ENCODE measurements around the gene SLC35G2.
"Not testable (repeated sequence)": the region's sequence is repeated elsewhere in the genome, so short reads cannot be mapped to it uniquely, and the experiment has no call there.

SLC35G2 gene

GRCh38 chr3:136789976-136790375 lies 28.9 kb upstream of the SLC35G2 start:
- TF ChIP-seq, protein P1, sequence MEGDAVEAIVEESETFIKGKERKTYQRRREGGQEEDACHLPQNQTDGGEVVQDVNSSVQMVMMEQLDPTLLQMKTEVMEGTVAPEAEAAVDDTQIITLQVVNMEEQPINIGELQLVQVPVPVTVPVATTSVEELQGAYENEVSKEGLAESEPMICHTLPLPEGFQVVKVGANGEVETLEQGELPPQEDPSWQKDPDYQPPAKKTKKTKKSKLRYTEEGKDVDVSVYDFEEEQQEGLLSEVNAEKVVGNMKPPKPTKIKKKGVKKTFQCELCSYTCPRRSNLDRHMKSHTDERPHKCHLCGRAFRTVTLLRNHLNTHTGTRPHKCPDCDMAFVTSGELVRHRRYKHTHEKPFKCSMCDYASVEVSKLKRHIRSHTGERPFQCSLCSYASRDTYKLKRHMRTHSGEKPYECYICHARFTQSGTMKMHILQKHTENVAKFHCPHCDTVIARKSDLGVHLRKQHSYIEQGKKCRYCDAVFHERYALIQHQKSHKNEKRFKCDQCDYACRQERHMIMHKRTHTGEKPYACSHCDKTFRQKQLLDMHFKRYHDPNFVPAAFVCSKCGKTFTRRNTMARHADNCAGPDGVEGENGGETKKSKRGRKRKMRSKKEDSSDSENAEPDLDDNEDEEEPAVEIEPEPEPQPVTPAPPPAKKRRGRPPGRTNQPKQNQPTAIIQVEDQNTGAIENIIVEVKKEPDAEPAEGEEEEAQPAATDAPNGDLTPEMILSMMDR (IDR thresholded peaks at IDR 0.05; ENCODE audit: insufficient read depth, low read depth, low read length, missing control alignments) = no peak
- H3K4me3 ChIP-seq (ENCODE audit: low read length) = no peak overlapping the region
- no peak for DNase-seq (ENCODE audit: low read depth)

DNA sequence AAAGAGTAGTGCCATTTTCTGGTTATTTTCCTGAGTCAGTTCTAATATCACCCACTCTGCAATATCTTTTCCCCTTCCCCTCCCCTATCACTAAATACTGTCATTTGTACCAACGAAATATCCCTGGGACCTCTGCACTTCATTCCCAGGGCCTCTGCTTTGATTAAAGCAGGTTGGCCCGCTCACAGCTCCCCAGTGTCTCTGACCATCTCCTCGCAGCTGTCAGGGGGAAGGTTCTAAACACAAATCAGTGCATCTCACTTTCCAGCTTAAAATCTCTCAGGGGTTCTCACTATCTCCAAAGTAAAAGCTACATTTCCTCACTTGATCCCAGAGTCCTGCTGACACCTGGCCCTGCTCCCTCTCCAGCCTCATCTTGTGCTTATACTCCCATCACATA lies 28.1 kb upstream of the SLC35G2 start:
- TF ChIP-seq, protein P1 (IDR thresholded peaks at IDR 0.05; ENCODE audit: insufficient read depth, low read depth, low read length, missing control alignments) = no peak
- DNase-seq (ENCODE audit: low read depth) = no peak
- no peak overlapping the region for H3K4me3 ChIP-seq (ENCODE audit: low read length)

- TF ChIP-seq, protein P1 (IDR thresholded peaks at IDR 0.05; ENCODE audit: insufficient read depth, low read depth, low read length, missing control alignments) = no peak
- H3K4me3 ChIP-seq (ENCODE audit: low read length) = no peak overlapping the region
- no peak for DNase-seq (ENCODE audit: low read depth)
Measured at GRCh38 chr3:136792556-136793330, 26.2 kb upstream of the SLC35G2 start.

DNA sequence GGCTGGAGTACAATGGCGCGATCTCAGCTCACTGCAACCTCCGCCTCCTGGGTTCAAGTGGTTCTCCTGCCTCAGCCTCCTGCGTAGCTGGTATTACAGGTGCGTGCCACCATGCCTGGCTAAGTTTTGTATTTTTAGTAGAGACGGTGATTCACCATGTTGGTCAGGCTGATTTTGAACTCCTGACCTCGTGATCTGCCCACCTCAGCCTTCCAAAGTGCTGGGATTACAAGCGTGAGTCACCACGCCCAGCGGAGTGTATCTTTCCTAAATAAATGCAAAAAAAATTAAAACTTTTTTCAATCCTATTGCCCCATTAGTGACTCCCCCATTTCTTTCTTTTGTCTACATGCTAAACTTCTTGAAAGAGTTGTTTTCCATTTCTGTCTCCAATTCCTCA lies 17.8 kb upstream of the SLC35G2 start:
- H3K4me3 ChIP-seq (ENCODE audit: low read length); DNase-seq (ENCODE audit: low read depth): not testable (repeated sequence)

GRCh38 chr3:136802481-136802996 lies 16.4 kb upstream of the SLC35G2 start:
- no peak overlapping the region for H3K4me3 ChIP-seq (ENCODE audit: low read length)
- TF ChIP-seq, protein P1 (IDR thresholded peaks at IDR 0.05; ENCODE audit: insufficient read depth, low read depth, low read length, missing control alignments) = no peak
- peak; percentile 32 for DNase-seq (ENCODE audit: low read depth)

DNA sequence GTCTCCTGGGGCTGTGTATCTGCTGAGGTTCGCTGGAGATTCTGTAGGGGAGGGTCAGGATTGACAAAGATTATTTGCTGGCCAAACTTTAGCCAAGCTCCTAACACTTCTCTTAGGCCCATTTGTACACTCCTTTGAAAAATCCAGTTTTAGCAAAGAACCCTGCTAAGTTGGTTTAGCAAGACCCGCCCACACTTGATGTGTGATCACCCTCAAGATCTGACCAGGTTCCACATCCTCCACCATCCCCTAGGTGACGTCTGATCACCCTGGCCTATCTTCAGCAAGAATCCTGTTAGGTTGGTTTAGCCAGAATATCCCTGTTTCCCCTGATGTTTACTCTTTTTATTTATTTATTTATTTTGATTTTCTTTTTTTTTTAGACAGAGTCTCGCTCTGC lies 14.8 kb upstream of the SLC35G2 start:
- no peak overlapping the region for H3K4me3 ChIP-seq (ENCODE audit: low read length)
- no peak for DNase-seq (ENCODE audit: low read depth)
- TF ChIP-seq, protein P1 (IDR thresholded peaks at IDR 0.05; ENCODE audit: insufficient read depth, low read depth, low read length, missing control alignments) = no peak

- no peak for DNase-seq (ENCODE audit: low read depth)
- no peak overlapping the region for H3K4me3 ChIP-seq (ENCODE audit: low read length)
- TF ChIP-seq, protein P1 (IDR thresholded peaks at IDR 0.05; ENCODE audit: insufficient read depth, low read depth, low read length, missing control alignments) = no peak
Measured at GRCh38 chr3:136804813-136805212, 14.1 kb upstream of the SLC35G2 start.

Data from epithelial cell of esophagus (primary cell).